HEK293 (cell line): Measurements from ENCODE around the gene DHPS.

Experiments
- KLF10 ChIP-seq: fragments of 450-650 bp; IDR thresholded peaks from 2 replicates; pipeline ENCODE4 v1.5.1; 2018; ENCODE audit warnings: missing biosample characterization, mild to moderate bottlenecking, missing genetic modification characterization
- YY1 ChIP-seq: fragments of 450-650 bp; formaldehyde crosslinking; IDR thresholded peaks from 2 replicates; pipeline ENCODE4 v1.5.1; 2018; ENCODE audit warnings: missing biosample characterization, missing genetic modification characterization
- ZEB2 ChIP-seq: fragments of 450-650 bp; formaldehyde crosslinking; IDR thresholded peaks from 2 replicates; pipeline ENCODE4 v1.5.1; 2016; ENCODE audit warnings: missing biosample characterization, missing genetic modification characterization
- ZNF830 ChIP-seq: fragments of 450-650 bp; IDR thresholded peaks from 2 replicates; pipeline ENCODE4 v1.5.0; 2018; ENCODE audit warnings: missing biosample characterization, missing genetic modification characterization, low read depth, mild to moderate bottlenecking, moderate library complexity
- ZSCAN30 ChIP-seq: fragments of 450-650 bp; IDR thresholded peaks from 2 replicates; pipeline ENCODE4 v1.5.1; 2018; ENCODE audit warnings: missing biosample characterization, mild to moderate bottlenecking, missing genetic modification characterization, moderate library complexity
- TF ChIP-seq, protein P1 (sequence below): fragments of 450-650 bp; formaldehyde crosslinking; IDR thresholded peaks from 2 replicates; pipeline ENCODE4 v1.5.1; 2016; ENCODE audit warnings: missing biosample characterization, missing genetic modification characterization
- TF ChIP-seq, protein P2 (sequence below): fragments of 450-650 bp; formaldehyde crosslinking; IDR thresholded peaks from 2 replicates; pipeline ENCODE4 v1.5.1; 2016; ENCODE audit warnings: missing biosample characterization, missing genetic modification characterization, borderline replicate concordance
- TF ChIP-seq, protein P3 (sequence below): fragments of 450-650 bp; formaldehyde crosslinking; IDR thresholded peaks from 2 replicates; pipeline ENCODE4 v1.5.1; 2016; ENCODE audit warnings: missing biosample characterization, missing genetic modification characterization, low read depth

DNA sequence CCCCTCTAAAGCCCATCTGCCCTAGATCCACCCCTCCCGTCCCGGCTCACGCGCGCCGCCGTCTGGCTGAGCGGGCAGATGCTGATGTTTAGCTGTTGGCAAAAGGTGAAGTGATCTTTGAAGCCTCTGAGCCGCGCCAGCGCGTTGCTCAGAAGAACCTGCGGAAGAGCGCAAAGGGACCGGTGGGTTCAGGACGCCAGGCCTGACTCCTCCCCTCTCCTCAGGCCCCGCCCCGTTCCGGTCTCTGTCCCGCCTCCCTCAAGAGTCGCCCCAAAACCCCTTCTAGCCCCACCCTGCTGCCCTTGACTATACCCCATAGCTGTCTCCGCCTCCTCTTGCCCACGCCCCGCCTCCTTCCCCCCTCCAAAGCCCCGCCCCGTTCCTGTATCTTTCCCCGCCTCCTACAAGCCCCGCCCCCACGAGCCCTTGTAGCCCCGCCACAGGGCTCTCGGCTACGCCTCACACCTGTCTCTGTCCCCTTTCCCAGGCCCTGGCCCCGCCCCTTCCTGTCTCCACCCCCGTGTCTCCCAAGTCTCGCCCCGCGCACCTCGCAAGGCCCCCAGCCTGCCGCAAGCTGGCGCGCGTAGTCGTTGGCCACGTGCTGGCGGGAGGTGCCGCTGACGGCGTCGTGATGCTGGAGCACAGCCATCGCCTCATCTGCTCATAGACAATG lies 24.6 kb downstream of the DHPS start:
- TF ChIP-seq, protein P1, sequence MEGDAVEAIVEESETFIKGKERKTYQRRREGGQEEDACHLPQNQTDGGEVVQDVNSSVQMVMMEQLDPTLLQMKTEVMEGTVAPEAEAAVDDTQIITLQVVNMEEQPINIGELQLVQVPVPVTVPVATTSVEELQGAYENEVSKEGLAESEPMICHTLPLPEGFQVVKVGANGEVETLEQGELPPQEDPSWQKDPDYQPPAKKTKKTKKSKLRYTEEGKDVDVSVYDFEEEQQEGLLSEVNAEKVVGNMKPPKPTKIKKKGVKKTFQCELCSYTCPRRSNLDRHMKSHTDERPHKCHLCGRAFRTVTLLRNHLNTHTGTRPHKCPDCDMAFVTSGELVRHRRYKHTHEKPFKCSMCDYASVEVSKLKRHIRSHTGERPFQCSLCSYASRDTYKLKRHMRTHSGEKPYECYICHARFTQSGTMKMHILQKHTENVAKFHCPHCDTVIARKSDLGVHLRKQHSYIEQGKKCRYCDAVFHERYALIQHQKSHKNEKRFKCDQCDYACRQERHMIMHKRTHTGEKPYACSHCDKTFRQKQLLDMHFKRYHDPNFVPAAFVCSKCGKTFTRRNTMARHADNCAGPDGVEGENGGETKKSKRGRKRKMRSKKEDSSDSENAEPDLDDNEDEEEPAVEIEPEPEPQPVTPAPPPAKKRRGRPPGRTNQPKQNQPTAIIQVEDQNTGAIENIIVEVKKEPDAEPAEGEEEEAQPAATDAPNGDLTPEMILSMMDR (tag by site-specific recombination), result no peak
- TF ChIP-seq ZEB2 (tag by site-specific recombination), result no peak
- TF ChIP-seq, protein P2, sequence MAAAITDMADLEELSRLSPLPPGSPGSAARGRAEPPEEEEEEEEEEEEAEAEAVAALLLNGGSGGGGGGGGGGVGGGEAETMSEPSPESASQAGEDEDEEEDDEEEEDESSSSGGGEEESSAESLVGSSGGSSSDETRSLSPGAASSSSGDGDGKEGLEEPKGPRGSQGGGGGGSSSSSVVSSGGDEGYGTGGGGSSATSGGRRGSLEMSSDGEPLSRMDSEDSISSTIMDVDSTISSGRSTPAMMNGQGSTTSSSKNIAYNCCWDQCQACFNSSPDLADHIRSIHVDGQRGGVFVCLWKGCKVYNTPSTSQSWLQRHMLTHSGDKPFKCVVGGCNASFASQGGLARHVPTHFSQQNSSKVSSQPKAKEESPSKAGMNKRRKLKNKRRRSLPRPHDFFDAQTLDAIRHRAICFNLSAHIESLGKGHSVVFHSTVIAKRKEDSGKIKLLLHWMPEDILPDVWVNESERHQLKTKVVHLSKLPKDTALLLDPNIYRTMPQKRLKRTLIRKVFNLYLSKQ (tag by site-specific recombination), result no peak
- no peak for TF ChIP-seq ZNF830 (tag by site-specific recombination)
- no peak for TF ChIP-seq KLF10
- TF ChIP-seq, protein P3, sequence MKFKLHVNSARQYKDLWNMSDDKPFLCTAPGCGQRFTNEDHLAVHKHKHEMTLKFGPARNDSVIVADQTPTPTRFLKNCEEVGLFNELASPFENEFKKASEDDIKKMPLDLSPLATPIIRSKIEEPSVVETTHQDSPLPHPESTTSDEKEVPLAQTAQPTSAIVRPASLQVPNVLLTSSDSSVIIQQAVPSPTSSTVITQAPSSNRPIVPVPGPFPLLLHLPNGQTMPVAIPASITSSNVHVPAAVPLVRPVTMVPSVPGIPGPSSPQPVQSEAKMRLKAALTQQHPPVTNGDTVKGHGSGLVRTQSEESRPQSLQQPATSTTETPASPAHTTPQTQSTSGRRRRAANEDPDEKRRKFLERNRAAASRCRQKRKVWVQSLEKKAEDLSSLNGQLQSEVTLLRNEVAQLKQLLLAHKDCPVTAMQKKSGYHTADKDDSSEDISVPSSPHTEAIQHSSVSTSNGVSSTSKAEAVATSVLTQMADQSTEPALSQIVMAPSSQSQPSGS, result no peak
- no peak for TF ChIP-seq ZSCAN30 (tag by site-specific recombination)
- no peak for TF ChIP-seq YY1 (tag by site-specific recombination)
